BLaER1 treated with 17β-estradiol and CSF1 and Interleukin-3, amounts not matched to agents 10 nM and 100 nM (cell line): ENCODE measurements around the gene PLSCR2.
"Not testable (repeated sequence)": the region's sequence is repeated elsewhere in the genome, so short reads cannot be mapped to it uniquely, and the experiment has no call there.

ENCODE experiments used
- H3K27ac ChIP-seq, 11 experiments: shearing (Covaris generic); formaldehyde crosslinking; 2 replicates each; pipeline ENCODE4 v1.8.1; 2022
- H3K27me3 ChIP-seq, 11 experiments: shearing (Covaris generic); formaldehyde crosslinking; 2 replicates each; pipeline ENCODE4 v1.8.1; 2022
- H3K36me3 ChIP-seq, 11 experiments: shearing (Covaris generic); formaldehyde crosslinking; 2 replicates each; pipeline ENCODE4 v1.8.1; 2022
- H3K4me1 ChIP-seq, 10 experiments: shearing (Covaris generic); formaldehyde crosslinking; 2 replicates each; pipeline ENCODE4 v1.8.1; 2022
- H3K4me2 ChIP-seq, 11 experiments: shearing (Covaris generic); formaldehyde crosslinking; 2 replicates each; pipeline ENCODE4 v1.8.1; 2022
- H3K4me3 ChIP-seq, 10 experiments: shearing (Covaris generic); formaldehyde crosslinking; 2 replicates each; pipeline ENCODE4 v1.8.1; 2022
- H3K9ac ChIP-seq, 11 experiments: shearing (Covaris generic); formaldehyde crosslinking; 2 replicates each; pipeline ENCODE4 v1.8.1; 2022
- H3K9me3 ChIP-seq, 11 experiments: shearing (Covaris generic); formaldehyde crosslinking; replicated peaks in 1 of 11; 2 replicates each; pipeline ENCODE4 v1.8.1; 2022
- H4K20me1 ChIP-seq, 11 experiments: shearing (Covaris generic); formaldehyde crosslinking; 2 replicates each; pipeline ENCODE4 v1.8.1; 2022
- Cebpa-rat ChIP-seq, 11 experiments: shearing (Covaris generic); IDR thresholded peaks; 2 replicates each; pipeline ENCODE4 v1.8.1; 2022

PLSCR2 gene

GRCh38 chr3:146449613-146450012, 19.7 kb downstream of the PLSCR2 start:
- Histone ChIP-seq H3K9me3 (peaks cover 0 to 23% (median 0%) of the 10 kb centered on the region in 11 experiments; a peak in 6 of 22 replicates), H4K20me1 (no peaks in the 10 kb centered on the region), H3K27ac (no peak overlapping the region), H3K36me3 (no peaks in the 10 kb centered on the region), H3K9ac (no peak overlapping the region), H3K4me1 (peaks cover 0 to 13% (median 6%) of the 10 kb centered on the region in 10 experiments; a peak in 15 of 20 replicates), H3K27me3 (no peaks in the 10 kb centered on the region), H3K4me2 (peak overlapping the region in 2 of 11 experiments; percentile 16 to 17; a peak in 3 of 22 replicates), H3K4me3 (no peak overlapping the region)
- TF ChIP-seq Cebpa-rat (IDR thresholded peaks at IDR 0.05): no peak

GRCh38 chr3:146449076-146449475, 20.3 kb downstream of the PLSCR2 start:
- H3K9me3 ChIP-seq: peaks cover 0 to 23% (median 0%) of the 10 kb centered on the region in 11 experiments; a peak in 6 of 22 replicates
- H3K4me2 ChIP-seq: peak overlapping the region in 4 of 11 experiments; percentile 12 to 35 (median 24); a peak in 3 of 22 replicates
- no peak for TF ChIP-seq Cebpa-rat (IDR thresholded peaks at IDR 0.05)
- H3K27me3 ChIP-seq: no peaks in the 10 kb centered on the region
- no peak overlapping the region for H3K9ac ChIP-seq
- no peak overlapping the region for H3K27ac ChIP-seq
- no peak overlapping the region for H3K4me3 ChIP-seq
- H3K4me1 ChIP-seq: peaks cover 0 to 13% (median 6%) of the 10 kb centered on the region in 10 experiments; a peak in 15 of 20 replicates
- H3K36me3 ChIP-seq: no peaks in the 10 kb centered on the region
- H4K20me1 ChIP-seq: no peaks in the 10 kb centered on the region

DNA sequence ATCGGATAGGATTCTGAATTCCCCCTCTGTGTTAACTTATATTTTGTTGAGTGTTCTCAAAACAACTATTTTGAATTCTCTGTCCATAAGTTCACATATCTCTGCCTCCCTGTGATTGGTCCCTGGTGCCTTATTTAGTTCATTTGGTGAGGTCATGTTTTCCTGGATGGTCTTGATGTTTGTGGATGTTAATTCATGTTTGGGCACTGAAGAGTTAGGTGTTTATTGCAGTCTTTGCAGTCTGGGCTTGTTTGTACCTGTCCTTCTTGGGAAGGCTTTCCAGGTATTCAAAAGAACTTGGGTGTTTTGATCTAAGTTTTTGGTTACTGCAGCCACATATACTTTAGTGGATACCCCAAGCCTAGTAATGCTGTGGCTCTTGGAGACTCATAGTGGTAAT, 23.3 kb downstream of the PLSCR2 start:
- no peak for TF ChIP-seq Cebpa-rat (IDR thresholded peaks at IDR 0.05)
- Histone ChIP-seq H3K4me3 (no peak overlapping the region), H3K4me1 (peaks cover 0 to 13% (median 6%) of the 10 kb centered on the region in 10 experiments; a peak in 15 of 20 replicates), H3K27ac (no peak overlapping the region), H3K36me3 (no peaks in the 10 kb centered on the region), H3K4me2 (no peak overlapping the region), H3K27me3 (no peaks in the 10 kb centered on the region), H3K9me3 (peaks cover 0 to 23% (median 0%) of the 10 kb centered on the region in 11 experiments; a peak in 6 of 22 replicates), H3K9ac (no peak overlapping the region), H4K20me1 (no peaks in the 10 kb centered on the region)

GRCh38 chr3:146440310-146440709, 29.1 kb downstream of the PLSCR2 start:
- not testable (repeated sequence) for H3K27me3 ChIP-seq, H4K20me1 ChIP-seq, H3K9me3 ChIP-seq, H3K36me3 ChIP-seq, H3K4me2 ChIP-seq, H3K9ac ChIP-seq, H3K4me1 ChIP-seq, H3K4me3 ChIP-seq, H3K27ac ChIP-seq

- Histone ChIP-seq H4K20me1 (no peaks in the 10 kb centered on the region), H3K4me2 (no peak overlapping the region), H3K4me1 (no peaks in the 10 kb centered on the region), H3K4me3 (no peak overlapping the region), H3K9ac (no peak overlapping the region), H3K27ac (no peak overlapping the region), H3K36me3 (no peaks in the 10 kb centered on the region), H3K9me3 (0 out of 22 replicates have a peak, but pooled peaks cover 0 to 5% (median 0%) of the 10 kb centered on the region in 11 experiments), H3K27me3 (no peaks in the 10 kb centered on the region)
- no peak for TF ChIP-seq Cebpa-rat (IDR thresholded peaks at IDR 0.05)
Measured at GRCh38 chr3:146432066-146432465, 37.3 kb downstream of the PLSCR2 start.

- no peak overlapping the region for H3K4me3 ChIP-seq
- H3K36me3 ChIP-seq: no peaks in the 10 kb centered on the region
- H3K9ac ChIP-seq: no peak overlapping the region
- H3K4me1 ChIP-seq: no peaks in the 10 kb centered on the region
- H3K9me3 ChIP-seq: 0 out of 22 replicates have a peak, but pooled peaks cover 0 to 5% (median 0%) of the 10 kb centered on the region in 11 experiments
- no peaks in the 10 kb centered on the region for H4K20me1 ChIP-seq
- H3K27me3 ChIP-seq: no peaks in the 10 kb centered on the region
- no peak for TF ChIP-seq Cebpa-rat (IDR thresholded peaks at IDR 0.05)
- H3K4me2 ChIP-seq: no peak overlapping the region
- H3K27ac ChIP-seq: no peak overlapping the region
Measured at GRCh38 chr3:146431240-146431639, 38.1 kb downstream of the PLSCR2 start.

- no peak overlapping the region for H3K27ac ChIP-seq
- TF ChIP-seq Cebpa-rat (IDR thresholded peaks at IDR 0.05): no peak
- no peak overlapping the region for H3K9ac ChIP-seq
- H3K4me1 ChIP-seq: no peaks in the 10 kb centered on the region
- no peaks in the 10 kb centered on the region for H3K27me3 ChIP-seq
- H3K36me3 ChIP-seq: no peaks in the 10 kb centered on the region
- H4K20me1 ChIP-seq: no peaks in the 10 kb centered on the region
- H3K4me3 ChIP-seq: no peak overlapping the region
- no peaks in the 10 kb centered on the region for H3K9me3 ChIP-seq
- H3K4me2 ChIP-seq: 0 out of 22 replicates have a peak overlapping the region, but pooled peaks of 1 of the 11 experiments have one; percentile 3
Measured at GRCh38 chr3:146425341-146425740, 44.0 kb downstream of the PLSCR2 start.

GRCh38 chr3:146421819-146422759, 47.3 kb downstream of the PLSCR2 start:
- H4K20me1 ChIP-seq: no peaks in the 10 kb centered on the region
- no peak overlapping the region for H3K27ac ChIP-seq
- H3K4me2 ChIP-seq: no peak overlapping the region
- H3K9ac ChIP-seq: no peak overlapping the region
- H3K4me3 ChIP-seq: no peak overlapping the region
- peaks cover 0 to 6% (median 0%) of the 10 kb centered on the region in 10 experiments; a peak in 1 of 20 replicates for H3K4me1 ChIP-seq
- no peak for TF ChIP-seq Cebpa-rat (IDR thresholded peaks at IDR 0.05)
- H3K9me3 ChIP-seq: no peaks in the 10 kb centered on the region
- H3K27me3 ChIP-seq: no peaks in the 10 kb centered on the region
- H3K36me3 ChIP-seq: no peaks in the 10 kb centered on the region

- TF ChIP-seq Cebpa-rat (IDR thresholded peaks at IDR 0.05): no peak
- Histone ChIP-seq H3K4me2 (no peak overlapping the region), H3K36me3 (no peaks in the 10 kb centered on the region), H3K27me3 (no peaks in the 10 kb centered on the region), H3K9ac (no peak overlapping the region), H3K4me1 (peaks cover 0 to 6% (median 0%) of the 10 kb centered on the region in 10 experiments; a peak in 1 of 20 replicates), H4K20me1 (no peaks in the 10 kb centered on the region), H3K9me3 (peaks cover 16 to 27% (median 18%) of the 10 kb centered on the region in 11 experiments), H3K27ac (no peak overlapping the region), H3K4me3 (no peak overlapping the region)
Measured at GRCh38 chr3:146416366-146416765, 53.0 kb downstream of the PLSCR2 start.
